ENCODE data around the gene SOHLH2.

Gene SOHLH2

DNA sequence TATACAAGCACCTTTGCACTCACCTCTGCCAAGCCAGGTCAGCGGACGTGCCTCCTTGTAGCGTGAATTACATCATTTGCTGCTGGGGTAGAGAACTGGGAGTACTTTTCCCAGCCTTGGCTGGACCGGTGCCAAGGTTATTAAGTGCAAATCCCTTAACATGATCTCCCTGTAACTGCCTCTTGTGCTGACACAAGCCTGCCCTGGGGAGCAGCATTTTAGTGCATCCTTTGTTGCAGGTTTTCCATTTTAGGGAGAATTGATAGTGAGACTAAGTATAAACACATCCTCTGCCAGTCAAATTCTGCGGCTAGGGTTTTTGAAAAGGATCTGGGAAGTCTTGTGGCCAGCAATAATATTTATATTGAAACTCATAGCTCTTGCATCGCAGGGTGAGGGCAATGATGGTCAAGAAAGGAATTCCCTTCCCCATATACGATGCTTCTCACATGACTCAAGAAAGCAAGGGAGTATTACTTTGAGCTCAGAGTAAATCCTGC is 50.5 kb downstream of the SOHLH2 start:
- ATAC-seq (ENCODE audit: insufficient read depth, low read depth), result no peak
- Histone ChIP-seq H3K79me2 (ENCODE audit: insufficient read depth, low read length) (no peaks in the 10 kb centered on the region), H3K4me1 (ENCODE audit: insufficient read depth, low read length) (no peaks in the 10 kb centered on the region), H3K27ac (ENCODE audit: low read length) (no peak overlapping the region), H4K20me1 (ENCODE audit: insufficient read depth, low read length) (no peaks in the 10 kb centered on the region), H3K27me3 (ENCODE audit: insufficient read depth, low read length, poor library complexity) (no peaks in the 10 kb centered on the region), H3K9me3 (ENCODE audit: insufficient read depth, low read length, severe bottlenecking) (no peaks in the 10 kb centered on the region), H3K4me3 (ENCODE audit: low read depth in 1 of 2, low read length in 2 of 2) (no peak overlapping the region), H3K4me2 (ENCODE audit: insufficient read depth, low read length) (no peak overlapping the region), H3K9ac (ENCODE audit: low read depth, low read length) (no peak overlapping the region), H3K36me3 (ENCODE audit: insufficient read depth, low read length) (no peaks in the 10 kb centered on the region), H2AFZ (ENCODE audit: low read depth, low read length) (no peak overlapping the region)
- no peak for DNase-seq
- no peak for TF ChIP-seq EZH2 (IDR thresholded peaks at IDR 0.05; ENCODE audit: borderline replicate concordance, low read depth, low read length, severe bottlenecking)
- TF ChIP-seq, protein P1, sequence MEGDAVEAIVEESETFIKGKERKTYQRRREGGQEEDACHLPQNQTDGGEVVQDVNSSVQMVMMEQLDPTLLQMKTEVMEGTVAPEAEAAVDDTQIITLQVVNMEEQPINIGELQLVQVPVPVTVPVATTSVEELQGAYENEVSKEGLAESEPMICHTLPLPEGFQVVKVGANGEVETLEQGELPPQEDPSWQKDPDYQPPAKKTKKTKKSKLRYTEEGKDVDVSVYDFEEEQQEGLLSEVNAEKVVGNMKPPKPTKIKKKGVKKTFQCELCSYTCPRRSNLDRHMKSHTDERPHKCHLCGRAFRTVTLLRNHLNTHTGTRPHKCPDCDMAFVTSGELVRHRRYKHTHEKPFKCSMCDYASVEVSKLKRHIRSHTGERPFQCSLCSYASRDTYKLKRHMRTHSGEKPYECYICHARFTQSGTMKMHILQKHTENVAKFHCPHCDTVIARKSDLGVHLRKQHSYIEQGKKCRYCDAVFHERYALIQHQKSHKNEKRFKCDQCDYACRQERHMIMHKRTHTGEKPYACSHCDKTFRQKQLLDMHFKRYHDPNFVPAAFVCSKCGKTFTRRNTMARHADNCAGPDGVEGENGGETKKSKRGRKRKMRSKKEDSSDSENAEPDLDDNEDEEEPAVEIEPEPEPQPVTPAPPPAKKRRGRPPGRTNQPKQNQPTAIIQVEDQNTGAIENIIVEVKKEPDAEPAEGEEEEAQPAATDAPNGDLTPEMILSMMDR (IDR thresholded peaks at IDR 0.05; ENCODE audit: borderline replicate concordance, extremely low read depth, low read length, poor library complexity, severe bottlenecking), result no peak

- Histone ChIP-seq H3K4me2 (ENCODE audit: insufficient read depth, low read length) (no peak overlapping the region), H3K79me2 (ENCODE audit: insufficient read depth, low read length) (no peaks in the 10 kb centered on the region), H3K4me1 (ENCODE audit: insufficient read depth, low read length) (no peaks in the 10 kb centered on the region), H2AFZ (ENCODE audit: low read depth, low read length) (no peak overlapping the region), H3K9ac (ENCODE audit: low read depth, low read length) (no peak overlapping the region), H3K36me3 (ENCODE audit: insufficient read depth, low read length) (no peaks in the 10 kb centered on the region), H3K27ac (ENCODE audit: low read length) (no peak overlapping the region), H4K20me1 (ENCODE audit: insufficient read depth, low read length) (no peaks in the 10 kb centered on the region), H3K9me3 (ENCODE audit: insufficient read depth, low read length, severe bottlenecking) (no peaks in the 10 kb centered on the region), H3K4me3 (ENCODE audit: low read depth in 1 of 2, low read length in 2 of 2) (no peak overlapping the region), H3K27me3 (ENCODE audit: insufficient read depth, low read length, poor library complexity) (no peaks in the 10 kb centered on the region)
- ATAC-seq (ENCODE audit: insufficient read depth, low read depth), result no peak
- no peak for DNase-seq
- TF ChIP-seq, protein P1 (IDR thresholded peaks at IDR 0.05; ENCODE audit: borderline replicate concordance, extremely low read depth, low read length, poor library complexity, severe bottlenecking), result no peak
- no peak for TF ChIP-seq EZH2 (IDR thresholded peaks at IDR 0.05; ENCODE audit: borderline replicate concordance, low read depth, low read length, severe bottlenecking)
Measured at GRCh38 chr13:36163286-36163685, 51.1 kb downstream of the SOHLH2 start.

GRCh38 chr13:36160297-36160696 is 54.1 kb downstream of the SOHLH2 start:
- H3K4me2 ChIP-seq (ENCODE audit: insufficient read depth, low read length), result no peak overlapping the region
- TF ChIP-seq EZH2 (IDR thresholded peaks at IDR 0.05; ENCODE audit: borderline replicate concordance, low read depth, low read length, severe bottlenecking), result no peak
- TF ChIP-seq, protein P1 (IDR thresholded peaks at IDR 0.05; ENCODE audit: borderline replicate concordance, extremely low read depth, low read length, poor library complexity, severe bottlenecking), result no peak
- peaks cover 2% of the 10 kb centered on the region for H3K9me3 ChIP-seq (ENCODE audit: insufficient read depth, low read length, severe bottlenecking)
- ATAC-seq (ENCODE audit: insufficient read depth, low read depth) (no peak), DNase-seq (no peak)
- H2AFZ ChIP-seq (ENCODE audit: low read depth, low read length), result no peak overlapping the region
- H3K79me2 ChIP-seq (ENCODE audit: insufficient read depth, low read length), result no peaks in the 10 kb centered on the region
- H3K4me3 ChIP-seq (ENCODE audit: low read depth in 1 of 2, low read length in 2 of 2), result no peak overlapping the region
- H3K4me1 ChIP-seq (ENCODE audit: insufficient read depth, low read length), result no peaks in the 10 kb centered on the region
- H3K27me3 ChIP-seq (ENCODE audit: insufficient read depth, low read length, poor library complexity), result no peaks in the 10 kb centered on the region
- H4K20me1 ChIP-seq (ENCODE audit: insufficient read depth, low read length), result no peaks in the 10 kb centered on the region
- H3K36me3 ChIP-seq (ENCODE audit: insufficient read depth, low read length), result no peaks in the 10 kb centered on the region
- no peak overlapping the region for H3K9ac ChIP-seq (ENCODE audit: low read depth, low read length)
- no peak overlapping the region for H3K27ac ChIP-seq (ENCODE audit: low read length)

- Histone ChIP-seq H3K9me3 (ENCODE audit: insufficient read depth, low read length, severe bottlenecking) (peaks cover 2% of the 10 kb centered on the region), H3K4me2 (ENCODE audit: insufficient read depth, low read length) (no peak overlapping the region), H3K27me3 (ENCODE audit: insufficient read depth, low read length, poor library complexity) (no peaks in the 10 kb centered on the region), H4K20me1 (ENCODE audit: insufficient read depth, low read length) (no peaks in the 10 kb centered on the region), H3K9ac (ENCODE audit: low read depth, low read length) (no peak overlapping the region), H3K4me3 (ENCODE audit: low read depth in 1 of 2, low read length in 2 of 2) (no peak overlapping the region), H3K79me2 (ENCODE audit: insufficient read depth, low read length) (no peaks in the 10 kb centered on the region), H2AFZ (ENCODE audit: low read depth, low read length) (no peak overlapping the region), H3K27ac (ENCODE audit: low read length) (no peak overlapping the region), H3K36me3 (ENCODE audit: insufficient read depth, low read length) (no peaks in the 10 kb centered on the region), H3K4me1 (ENCODE audit: insufficient read depth, low read length) (no peaks in the 10 kb centered on the region)
- no peak for TF ChIP-seq EZH2 (IDR thresholded peaks at IDR 0.05; ENCODE audit: borderline replicate concordance, low read depth, low read length, severe bottlenecking)
- TF ChIP-seq, protein P1 (IDR thresholded peaks at IDR 0.05; ENCODE audit: borderline replicate concordance, extremely low read depth, low read length, poor library complexity, severe bottlenecking), result no peak
- ATAC-seq (ENCODE audit: insufficient read depth, low read depth), result no peak
- no peak for DNase-seq
Measured at GRCh38 chr13:36158611-36159010, 55.7 kb downstream of the SOHLH2 start.

Data from DND-41 (cell line).